Fibroblast of skin of left biceps (primary cell): Measurements from ENCODE around the gene PAK4.
A peak's percentile ranks its signal among the peaks of the same experiment; 100 is the strongest.
"Not testable (repeated sequence)": the region's sequence is repeated elsewhere in the genome, so short reads cannot be mapped to it uniquely, and the experiment has no call there.

ENCODE experiments used
- DNase-seq, 2 experiments: peaks; one replicate each; pipeline ENCODE4 v3.0.0-alpha.2; 2013; ENCODE audit warnings: low read depth in 2 of 2

Gene PAK4

GRCh38 chr19:39130337-39131254 is 5.0 kb downstream of the PAK4 start:
- DNase-seq = no peak

DNA sequence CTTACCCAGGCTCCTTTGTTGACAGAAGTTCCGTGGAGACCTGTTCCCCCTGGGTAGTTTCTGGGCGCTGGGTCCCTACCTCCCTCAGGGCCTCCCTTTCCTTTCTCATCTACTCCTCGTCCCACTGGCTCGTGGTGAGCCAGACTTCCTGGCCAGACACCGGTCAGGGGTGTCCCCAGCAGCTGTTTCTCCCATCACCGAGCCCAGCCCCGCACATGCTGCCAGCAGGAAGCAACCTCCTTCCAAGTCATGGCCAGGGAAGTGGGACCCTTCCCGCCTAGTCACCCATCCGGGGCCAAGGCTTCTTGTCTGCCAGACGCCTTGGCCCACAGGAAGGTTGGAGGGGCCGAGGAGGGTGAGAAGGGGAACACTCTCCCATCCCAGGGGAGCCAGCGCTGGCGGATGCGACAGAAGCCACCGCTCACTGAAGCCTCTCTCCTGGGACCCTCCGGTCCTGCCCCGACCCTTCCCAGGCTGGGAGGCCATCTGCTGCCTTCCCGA is 5.7 kb downstream of the PAK4 start:
- DNase-seq = no peak

DNA sequence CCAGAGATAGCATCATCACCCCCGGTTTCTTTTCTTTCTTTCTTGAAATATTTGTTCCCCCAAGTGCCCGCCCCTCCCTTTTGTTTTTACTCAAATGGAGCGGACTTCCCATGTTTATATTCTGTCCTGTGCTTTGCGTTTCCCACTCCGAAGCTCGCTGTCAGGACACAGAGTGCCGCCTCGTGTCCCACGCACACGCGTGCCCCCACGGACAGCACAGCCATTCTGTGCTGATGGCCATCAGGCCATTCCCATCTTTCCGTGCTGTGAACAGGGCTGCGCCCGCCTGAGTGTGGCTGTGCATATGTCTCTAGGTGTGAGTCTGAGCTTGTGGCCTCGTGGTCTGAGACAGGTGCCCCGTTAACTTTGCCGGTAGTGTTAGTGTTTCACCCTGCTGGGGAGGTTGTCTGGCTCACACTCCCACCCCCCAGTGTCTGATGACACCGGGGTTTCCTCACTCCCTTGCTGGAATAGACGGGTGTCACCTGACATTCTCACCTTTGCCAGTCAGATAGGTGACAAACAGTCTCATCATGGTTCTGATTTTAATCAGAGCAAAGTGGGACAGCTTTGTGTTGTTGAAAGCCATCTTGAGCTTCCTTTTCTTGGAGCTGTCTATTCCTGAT is 6.9 kb downstream of the PAK4 start:
- DNase-seq = no peak

- DNase-seq = no peak
Observed at GRCh38 chr19:39133431-39134270, 8.1 kb downstream of the PAK4 start.

GRCh38 chr19:39135701-39136100 is 10.1 kb downstream of the PAK4 start:
- DNase-seq = no peak

DNA sequence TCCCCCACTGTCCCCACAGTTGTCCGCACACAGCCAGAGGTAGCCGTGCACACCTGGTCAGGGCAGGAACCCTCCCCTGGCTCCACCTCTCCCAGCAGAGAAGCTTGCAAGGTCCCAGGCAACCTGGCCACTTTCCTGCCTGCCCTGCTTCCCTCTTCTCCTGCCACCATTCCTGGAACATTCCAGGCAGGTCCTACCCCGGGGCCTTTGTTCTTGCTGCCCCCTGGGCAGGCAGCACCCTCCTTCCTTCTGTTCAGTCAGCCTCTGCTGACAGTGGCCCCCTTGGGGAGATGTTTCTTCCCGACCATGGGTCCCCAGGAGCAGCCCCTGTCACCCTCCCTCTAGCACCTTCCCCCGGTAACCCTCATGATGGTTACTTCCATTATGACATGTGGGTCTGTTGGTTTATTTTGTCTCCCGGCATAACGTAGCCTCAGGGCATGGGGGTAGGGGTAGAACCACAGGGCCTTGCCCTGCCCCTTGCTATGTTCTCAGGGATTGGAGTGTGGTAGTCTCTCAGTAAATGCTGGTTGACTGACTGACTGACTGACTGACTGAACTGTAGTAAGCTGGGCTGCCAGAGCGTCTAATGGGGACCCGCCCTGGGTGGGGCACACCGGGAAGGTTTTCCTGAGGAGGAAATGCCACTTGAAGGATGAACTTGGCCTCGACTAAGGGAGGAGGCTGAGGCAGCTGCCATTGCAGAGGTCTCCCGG is 10.8 kb downstream of the PAK4 start:
- DNase-seq = no peak

GRCh38 chr19:39137131-39137530 is 11.5 kb downstream of the PAK4 start:
- DNase-seq = no peak

DNA sequence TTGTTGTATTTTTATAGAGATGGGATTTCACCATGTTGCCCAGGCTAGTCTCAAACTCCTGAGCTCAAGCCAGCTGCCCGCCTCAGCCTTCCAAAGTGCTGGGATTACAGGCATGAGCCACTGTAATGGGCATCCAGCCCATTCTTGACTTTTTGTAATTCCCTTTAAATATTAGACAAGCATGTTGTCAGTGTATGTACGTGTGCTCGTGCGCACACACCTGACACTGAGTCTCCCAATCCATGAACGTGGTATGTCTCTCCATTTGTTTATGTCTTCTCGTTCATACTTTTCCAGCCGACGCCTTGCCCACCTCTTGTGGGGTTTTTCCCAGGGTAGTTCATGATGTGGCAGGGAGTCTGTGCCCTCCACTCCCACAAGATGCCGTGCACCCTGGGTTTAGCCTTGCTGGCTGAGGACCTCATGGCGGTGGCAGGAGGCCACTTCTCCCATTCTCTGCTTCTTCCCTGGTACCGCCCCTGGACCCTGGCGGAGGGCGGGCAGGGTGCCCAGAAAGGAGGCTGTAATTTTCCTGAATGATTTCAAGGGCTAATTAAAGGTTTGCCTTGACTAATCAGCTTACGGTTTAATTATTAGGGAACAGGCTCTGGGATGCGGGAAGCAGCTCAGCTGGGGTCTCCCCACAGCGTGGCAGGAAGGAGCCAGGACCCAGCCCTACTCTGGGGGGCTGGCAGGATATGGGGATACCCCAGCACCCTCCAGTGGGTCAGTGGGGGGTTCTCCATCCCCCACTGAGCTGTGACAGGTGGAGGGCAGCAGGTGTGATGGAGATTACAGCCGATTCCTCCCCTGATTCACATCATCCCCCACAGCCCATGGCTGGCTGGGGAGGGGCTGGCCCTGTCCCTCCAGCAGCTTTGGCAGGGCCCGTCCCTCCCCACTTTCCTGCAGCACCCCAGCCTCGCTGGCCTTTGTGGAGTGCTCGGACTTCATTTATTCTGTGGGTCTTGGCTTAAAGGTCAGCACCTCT is 12.9 kb downstream of the PAK4 start:
- DNase-seq = no peak

- DNase-seq = no peak
Observed at GRCh38 chr19:39139305-39139874, 13.8 kb downstream of the PAK4 start.

DNA sequence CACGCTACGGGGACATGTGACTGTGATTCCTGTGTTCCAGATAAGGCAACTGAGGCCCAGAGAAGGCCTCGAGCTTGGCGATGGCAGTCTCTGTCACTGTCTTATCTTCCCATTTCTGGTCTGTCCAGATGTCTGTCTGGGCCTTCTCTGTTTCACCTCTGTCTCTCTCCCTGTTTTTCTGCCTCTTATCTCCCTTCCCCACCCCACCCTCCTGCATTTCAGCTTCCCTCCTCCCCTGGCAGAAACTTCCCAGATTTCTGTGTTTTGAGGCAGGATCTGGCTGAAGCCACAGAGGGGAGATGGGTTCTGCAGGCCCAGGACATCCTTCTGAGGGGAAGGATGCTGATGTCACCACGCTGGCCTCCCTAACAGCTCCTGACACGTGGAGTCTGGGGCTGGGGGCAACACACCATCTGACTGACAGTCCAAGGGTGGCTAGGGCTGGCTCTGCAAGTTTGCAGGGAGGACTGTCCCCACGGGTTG is 14.4 kb downstream of the PAK4 start:
- DNase-seq = no peak

GRCh38 chr19:39140594-39140993 is 15.0 kb downstream of the PAK4 start:
- DNase-seq = no peak

GRCh38 chr19:39141929-39142328 is 16.3 kb downstream of the PAK4 start:
- DNase-seq = no peak

DNA sequence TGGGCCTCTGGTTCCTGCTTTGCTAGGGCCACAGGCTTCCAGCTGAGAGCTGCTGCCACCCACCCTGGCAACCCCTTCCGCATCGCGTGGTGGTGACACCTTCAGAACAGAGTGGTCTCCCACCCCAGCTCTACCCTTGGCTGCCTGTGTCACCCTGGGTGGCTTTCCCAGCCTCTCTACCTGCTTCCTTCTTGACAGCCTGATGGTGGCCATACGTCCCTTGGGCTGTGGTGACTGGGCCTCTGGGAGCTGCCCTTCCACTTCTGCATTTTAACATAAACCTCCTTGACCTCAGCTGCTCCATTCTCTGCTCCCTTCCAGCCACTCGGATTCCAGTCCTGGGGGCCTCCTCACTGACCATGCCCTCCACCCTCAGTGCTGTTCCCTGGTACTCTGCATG is 17.0 kb downstream of the PAK4 start:
- no peak for DNase-seq

DNA sequence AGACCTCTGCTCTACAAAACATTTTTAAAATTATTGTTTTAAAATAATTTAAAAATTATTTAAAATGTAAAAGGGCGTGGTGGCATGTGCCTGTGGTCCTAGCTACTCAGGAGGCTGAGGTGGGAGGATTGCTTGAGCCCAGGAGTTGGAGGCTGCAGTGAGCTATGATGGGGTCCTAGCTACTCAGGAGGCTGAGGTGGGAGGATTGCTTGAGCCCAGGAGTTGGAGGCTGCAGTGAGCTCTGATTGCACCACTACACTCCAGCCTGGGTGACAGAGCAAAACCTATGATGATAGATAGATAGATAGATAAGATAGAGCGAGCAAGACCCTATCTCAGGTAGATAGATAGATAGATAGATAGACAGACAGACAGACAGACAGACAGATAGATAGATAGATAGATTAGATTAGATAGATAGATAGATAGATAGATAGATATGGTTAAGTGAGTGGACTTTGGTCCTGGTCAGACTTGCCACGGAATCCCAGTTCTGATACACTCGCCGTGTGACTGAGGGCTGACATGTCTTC is 18.2 kb downstream of the PAK4 start:
- DNase-seq = not testable (repeated sequence)

DNA sequence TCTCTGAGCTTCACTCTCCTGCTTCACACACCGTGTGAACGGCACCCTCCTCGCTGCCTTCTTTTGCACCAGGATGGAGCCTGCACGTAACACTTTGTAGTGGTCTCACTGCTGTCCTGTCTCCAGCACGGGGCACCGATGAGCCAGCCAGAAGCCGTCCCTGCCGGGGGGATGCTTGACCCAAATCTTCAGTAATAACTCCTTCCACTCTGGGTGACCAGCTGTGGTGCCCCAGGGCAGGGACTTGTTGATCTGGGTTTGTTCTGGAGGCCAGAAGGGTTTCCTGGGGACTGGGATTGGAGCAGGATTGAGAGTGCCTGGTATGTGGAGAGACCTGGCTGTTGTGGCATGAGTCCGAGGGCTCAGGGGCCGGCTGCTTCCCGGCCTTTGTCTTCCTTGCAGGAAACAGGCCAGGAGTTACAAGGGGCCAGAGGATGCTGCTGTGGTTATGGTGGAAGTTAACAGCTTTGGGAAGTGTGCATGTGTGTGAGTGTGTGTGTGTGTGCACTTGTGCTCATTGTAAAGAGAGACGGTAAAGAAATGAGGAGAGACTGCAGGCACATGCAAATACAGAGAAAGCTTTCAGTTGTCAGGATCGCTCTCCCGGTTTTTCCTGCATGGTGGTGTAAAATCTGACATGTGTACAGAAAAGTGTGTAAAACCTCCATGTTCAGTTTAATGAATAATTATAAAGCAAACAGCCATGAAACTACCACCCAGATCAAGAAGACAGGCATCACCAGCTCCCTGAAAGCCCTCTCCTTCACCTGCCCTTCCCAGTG is 18.9 kb downstream of the PAK4 start:
- peak in 1 of 2 experiments; percentile 9 for DNase-seq

GRCh38 chr19:39145180-39145953 is 19.8 kb downstream of the PAK4 start:
- no peak for DNase-seq

GRCh38 chr19:39146091-39146490 is 20.5 kb downstream of the PAK4 start:
- DNase-seq = no peak
